ENCODE results near the gene MPPED2.

GRCh38 chr11:30635401-30635989 is 49.3 kb upstream of the MPPED2 start:
- TF ChIP-seq ZNF274 (IDR thresholded peaks at IDR 0.05; ENCODE audit: low read depth, low read length) (no peak), SUZ12 (IDR thresholded peaks at IDR 0.05; ENCODE audit: extremely low read depth, insufficient read depth, insufficient read length) (no peak)
